Activated CD8-positive, alpha-beta memory T cell treated with anti-CD3 and anti-CD28 coated beads, Interleukin-2, amount 50 U/mL, for 24 hours (primary cell): ENCODE measurements around the gene INTS15.
"Not testable (repeated sequence)": the region's sequence is repeated elsewhere in the genome, so short reads cannot be mapped to it uniquely, and the experiment has no call there.

Experiments
- DNase-seq: peaks from one replicate; pipeline ENCODE4 v3.0.0-alpha.2; 2020; ENCODE audit errors: extremely low read depth

INTS15 gene

DNA sequence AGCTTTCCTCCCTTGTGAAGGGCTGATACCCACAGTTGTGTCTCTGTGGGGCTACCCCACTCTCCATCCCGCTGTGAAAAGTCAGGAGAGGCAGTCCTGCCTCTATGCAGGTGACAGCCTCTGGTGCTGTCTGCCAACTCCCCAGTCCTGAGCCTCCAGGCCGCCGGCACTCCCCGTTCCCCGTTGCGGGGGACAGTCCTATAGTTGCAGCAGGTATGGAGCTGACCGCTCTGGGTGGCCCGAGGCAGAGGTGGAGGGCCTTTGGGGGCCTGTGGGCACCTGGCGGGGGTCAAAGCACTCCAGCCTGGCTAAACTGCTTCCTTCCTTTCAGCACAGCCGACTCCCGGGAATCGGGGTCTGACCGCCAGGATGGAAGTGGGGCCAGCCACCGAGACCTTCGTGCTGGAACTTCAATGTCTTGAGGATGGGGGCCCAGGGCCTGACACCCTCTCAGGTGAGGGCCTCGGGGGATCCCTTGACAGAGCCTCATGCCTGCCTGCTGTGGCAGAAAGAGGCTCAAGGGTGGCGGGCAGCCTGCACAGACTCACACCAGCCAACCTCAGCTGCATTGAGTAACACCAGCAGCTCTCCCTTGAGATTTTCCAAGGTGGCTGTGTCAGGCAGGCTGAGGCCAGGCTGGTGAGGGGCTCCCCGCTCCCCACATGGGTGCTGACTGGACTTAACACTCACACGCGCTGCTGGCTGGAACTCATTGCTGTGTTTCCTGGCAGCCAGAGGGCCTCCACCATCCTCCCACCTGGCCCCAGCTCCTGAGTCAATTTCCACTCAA, 27.2 kb downstream of the INTS15 start:
- no peak for DNase-seq

DNA sequence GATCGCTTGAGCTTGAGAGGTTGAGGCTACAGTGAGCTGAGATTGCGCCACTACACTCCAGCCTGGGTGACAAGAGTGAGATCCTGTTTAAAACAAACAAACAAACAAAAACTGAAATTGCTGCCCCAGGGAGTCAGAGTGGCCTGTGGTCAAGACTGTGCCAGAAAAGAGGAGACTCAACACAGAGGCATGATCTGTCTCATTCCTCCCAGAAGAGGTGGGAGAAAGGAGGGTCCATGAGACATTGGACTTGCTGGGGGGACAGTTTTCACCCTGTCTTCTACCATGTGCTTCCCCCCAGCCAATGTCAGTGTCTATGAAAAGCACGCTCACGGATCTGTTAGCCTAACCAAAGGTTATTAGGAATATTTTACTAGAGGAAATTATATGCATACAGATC, 28.8 kb downstream of the INTS15 start:
- DNase-seq, result no peak

DNA sequence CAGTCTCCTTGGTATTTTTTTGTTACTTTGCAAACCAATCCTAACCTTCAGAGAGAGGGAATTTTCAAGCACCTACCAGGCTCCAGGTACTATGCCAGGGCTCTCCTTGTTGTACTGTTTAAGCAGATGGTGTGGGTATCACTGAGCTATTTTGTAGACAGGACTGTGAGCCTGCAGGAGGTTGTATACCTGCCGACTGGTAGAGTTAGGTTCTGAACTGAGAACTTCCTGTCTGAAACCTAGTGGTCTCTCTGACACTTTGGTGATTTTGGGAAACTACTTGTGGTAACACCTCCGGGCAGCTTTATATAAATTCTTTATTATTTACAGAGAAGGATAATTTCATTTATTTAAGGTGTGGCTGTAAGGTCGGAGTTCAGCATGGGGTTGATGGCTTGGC, 30.1 kb downstream of the INTS15 start:
- DNase-seq, result no peak

DNA sequence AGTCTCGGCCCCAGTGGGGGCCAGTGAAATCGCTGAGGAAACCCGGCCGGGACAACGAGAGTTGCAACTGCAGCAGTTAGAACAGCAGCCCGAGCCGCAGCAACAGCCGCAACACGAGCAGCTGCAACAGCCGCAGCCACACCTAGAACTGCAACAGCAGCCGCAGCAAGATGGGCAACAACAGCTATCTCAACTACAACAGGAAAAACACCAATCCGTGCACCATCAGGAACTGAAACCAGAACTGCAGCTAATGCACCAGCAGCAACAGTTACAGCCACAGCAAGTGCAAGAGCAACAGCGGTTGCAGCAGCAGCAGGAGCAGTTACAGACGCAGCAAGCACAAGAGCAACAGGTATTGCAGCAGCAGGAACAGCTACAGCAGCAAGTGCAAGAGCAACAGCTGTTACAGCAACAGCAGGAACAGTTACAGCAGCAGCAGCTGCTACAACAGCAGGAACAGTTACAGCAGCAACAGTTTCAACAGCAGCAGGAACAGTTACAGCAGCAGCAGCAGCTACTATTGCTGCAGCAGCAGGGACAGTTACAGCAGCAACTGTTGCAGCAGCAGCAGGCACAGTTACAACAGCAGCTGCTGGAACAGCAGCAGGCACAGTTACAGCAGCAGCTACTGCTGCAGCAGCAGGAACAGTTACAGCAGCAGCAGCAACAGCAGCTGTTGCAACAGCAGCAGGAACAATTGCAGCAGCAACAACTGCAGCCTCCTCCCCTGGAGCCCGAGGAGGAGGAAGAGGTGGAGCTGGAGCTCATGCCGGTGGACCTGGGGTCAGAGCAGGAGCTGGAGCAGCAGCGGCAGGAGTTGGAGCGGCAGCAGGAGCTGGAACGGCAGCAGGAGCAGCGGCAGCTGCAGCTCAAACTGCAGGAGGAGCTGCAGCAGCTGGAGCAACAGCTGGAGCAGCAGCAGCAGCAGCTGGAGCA, 31.6 kb downstream of the INTS15 start:
- DNase-seq, result no peak

DNA sequence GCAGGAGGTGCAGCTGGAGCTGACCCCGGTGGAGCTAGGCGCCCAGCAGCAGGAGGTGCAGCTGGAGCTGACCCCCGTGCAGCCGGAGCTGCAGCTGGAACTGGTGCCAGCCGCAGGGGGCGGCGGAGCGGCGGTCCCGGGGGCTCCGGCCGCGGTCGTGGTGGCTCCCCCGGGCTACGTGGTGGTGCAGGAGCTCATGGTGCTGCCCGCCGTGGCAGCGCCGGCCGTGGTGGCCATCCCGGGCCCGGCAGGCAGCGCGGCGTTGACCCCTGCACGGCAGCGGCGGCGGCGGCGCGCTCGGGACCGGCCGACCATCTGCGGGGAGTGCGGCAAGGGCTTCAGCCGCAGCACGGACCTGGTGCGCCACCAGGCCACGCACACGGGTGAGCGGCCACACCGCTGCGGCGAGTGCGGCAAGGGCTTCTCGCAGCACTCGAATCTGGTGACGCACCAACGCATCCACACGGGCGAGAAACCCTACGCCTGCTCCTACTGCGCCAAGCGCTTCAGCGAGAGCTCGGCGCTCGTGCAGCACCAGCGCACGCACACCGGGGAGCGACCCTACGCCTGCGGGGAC, 32.4 kb downstream of the INTS15 start:
- DNase-seq, result no peak

DNA sequence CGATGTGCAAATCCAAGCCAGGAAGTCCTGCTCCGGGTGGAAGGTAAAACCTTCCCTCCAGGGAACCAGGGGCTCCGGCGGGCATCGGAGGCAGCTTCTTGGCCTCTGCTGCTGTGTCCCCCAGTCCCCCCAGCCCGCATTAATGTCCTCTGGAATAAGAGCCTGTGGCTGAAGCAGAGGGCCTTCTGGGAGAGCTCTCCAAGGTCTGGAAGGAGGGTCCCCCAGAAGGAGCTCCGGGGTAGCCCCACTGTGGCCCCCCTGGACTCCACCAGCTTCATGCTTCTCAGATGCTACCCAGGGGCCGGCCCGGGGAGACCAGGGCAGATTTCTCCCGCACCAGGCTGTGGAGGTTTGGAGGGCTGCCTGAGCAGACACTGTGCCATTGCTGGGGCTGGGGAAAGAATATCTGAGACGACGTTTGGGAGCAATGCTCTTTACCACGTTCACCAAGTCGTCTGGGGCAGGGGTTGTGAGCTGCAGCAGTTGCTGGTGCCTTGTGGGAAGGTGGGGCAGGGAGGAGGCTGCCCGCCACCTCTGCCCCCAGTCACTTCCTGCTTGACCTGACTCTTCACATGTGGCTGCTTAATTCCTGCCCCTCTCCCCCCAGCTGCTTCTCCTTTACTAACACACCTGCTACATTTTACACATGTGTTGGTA, 33.9 kb downstream of the INTS15 start:
- DNase-seq, result no peak

DNA sequence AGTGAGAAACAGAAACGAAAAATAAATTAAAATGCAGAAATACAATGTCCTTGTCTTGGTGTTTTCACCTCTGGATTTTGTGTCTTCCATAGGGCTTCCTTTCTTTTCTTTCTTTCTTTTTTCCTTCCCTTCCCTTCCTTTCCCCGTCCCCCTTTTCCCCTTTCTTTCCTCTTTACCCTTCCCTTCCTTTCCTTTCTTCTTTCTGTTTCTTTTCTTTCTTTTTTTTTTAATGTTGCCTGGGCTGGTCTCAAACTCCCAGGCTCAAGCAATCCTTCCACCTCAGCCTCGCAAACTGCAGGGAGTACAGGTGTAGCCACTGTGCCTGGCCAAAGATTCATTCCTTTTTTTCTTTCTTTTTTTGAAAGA, 34.4 kb downstream of the INTS15 start:
- no peak for DNase-seq

DNA sequence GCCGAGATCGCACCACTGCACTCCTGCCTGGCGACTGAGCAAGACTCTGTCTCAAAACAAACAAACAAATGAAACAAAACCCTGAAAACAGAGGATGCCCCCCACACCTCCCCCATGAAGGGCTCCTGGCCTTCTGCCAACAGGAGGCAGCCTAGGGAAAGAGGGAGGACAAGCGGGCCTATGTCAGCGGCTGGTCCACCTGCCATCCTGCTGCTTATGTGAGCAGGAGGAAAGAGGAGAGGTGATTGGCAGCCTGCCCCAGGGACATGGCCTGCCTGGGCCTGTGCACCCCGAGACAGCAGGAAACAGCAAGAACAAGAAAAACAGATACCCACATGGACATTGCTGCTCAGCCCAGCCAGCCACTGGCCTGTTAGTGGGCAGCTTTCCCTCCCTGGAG, 38.2 kb downstream of the INTS15 start:
- no peak for DNase-seq

DNA sequence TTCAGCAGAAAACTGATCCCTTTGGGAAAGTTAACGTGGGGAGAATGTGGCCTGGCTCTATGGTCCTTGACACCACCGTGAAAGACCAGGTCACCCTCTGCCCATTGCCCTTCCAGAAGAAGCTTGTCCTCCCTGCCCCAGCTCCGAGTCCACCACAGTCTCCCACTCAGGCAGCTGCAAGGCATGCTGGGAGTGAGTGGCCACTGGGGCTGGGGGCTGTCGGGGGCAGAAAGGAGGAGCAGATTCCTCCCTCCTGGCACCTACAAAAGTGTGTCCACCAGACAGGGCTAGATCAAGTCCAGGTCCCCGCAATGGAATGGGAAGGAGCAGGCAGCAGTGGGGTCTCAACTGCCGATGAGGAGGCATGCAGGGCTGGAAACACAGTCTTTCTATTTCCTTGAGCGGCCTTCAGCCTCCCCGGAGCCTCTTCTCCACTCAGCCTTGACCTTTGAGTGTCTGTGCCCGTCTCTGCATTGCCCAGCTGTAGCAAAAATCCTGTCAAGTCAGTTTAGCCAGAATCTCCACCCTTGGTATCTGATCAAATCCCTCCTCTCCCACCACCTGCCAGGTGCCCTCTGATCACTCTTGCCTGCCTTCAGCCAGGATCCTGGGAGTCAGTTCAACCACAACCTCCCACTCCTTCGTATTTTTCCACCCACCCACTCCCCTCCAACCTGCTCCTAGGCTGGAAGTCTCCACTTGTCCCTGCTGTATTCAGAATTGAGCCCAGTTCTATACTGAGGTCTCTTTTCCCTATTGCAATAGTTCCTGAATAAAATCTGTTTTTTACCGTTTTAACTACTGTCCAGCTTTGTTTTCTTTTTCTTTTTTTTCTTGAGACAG, 40.4 kb downstream of the INTS15 start:
- no peak for DNase-seq

DNA sequence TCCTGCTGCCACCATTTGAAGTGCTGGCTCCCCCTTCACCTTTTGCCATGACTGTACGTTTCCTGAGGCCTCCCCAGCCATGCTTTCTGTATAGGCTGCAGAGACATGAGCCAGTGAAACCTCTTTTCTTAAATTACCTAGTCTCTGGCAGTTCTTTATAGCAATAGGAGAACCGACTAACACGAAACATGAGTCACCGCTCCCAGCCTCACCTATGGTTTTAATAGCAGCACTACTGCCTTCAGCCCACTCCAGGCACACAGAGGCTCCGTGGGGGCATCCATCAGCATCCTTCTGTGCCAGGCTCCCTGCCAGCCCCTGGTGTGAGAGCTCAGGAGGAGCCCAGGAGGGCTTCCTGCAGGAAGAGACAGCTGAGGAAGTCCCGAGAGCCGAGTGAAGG, 41.8 kb downstream of the INTS15 start:
- no peak for DNase-seq

DNA sequence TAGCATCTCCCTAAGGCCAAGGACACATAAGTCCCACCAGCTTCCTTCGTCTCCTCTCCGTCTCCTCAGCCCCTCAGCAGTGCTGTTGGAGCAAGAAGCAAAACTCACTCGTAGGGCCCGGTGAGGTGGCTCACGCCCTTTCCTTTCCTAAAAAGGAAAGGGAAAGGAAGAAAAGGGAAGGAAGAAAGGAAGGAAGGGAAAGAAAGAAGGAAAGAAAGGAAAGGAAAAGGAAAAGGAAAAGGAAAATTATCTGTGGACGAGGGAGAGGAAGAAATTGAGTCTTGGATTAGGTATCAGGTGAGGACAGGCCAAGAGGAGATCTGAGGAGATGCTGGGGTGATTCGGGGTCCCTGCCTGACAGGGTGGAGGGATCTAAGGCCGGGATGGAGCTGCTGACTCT, 44.2 kb downstream of the INTS15 start:
- no peak for DNase-seq

DNA sequence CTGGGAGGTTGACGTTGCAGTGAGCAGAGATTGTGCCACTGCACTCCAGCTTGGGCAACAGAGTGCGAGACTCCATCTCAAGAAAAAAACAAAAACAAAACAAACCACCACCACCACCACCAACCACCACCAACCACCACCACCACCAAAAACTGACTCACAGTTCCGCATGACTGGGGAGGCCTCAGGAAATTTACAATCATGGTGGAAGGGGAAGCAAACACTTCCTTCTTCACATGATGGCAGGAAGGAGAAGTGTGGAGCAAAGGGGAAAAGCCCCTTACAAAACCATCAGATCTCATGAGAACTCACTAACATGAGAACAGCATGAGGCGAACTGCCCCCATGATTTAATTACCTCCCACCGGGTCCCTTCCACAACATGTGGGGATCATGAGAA, 45.1 kb downstream of the INTS15 start:
- DNase-seq, result not testable (repeated sequence)

DNA sequence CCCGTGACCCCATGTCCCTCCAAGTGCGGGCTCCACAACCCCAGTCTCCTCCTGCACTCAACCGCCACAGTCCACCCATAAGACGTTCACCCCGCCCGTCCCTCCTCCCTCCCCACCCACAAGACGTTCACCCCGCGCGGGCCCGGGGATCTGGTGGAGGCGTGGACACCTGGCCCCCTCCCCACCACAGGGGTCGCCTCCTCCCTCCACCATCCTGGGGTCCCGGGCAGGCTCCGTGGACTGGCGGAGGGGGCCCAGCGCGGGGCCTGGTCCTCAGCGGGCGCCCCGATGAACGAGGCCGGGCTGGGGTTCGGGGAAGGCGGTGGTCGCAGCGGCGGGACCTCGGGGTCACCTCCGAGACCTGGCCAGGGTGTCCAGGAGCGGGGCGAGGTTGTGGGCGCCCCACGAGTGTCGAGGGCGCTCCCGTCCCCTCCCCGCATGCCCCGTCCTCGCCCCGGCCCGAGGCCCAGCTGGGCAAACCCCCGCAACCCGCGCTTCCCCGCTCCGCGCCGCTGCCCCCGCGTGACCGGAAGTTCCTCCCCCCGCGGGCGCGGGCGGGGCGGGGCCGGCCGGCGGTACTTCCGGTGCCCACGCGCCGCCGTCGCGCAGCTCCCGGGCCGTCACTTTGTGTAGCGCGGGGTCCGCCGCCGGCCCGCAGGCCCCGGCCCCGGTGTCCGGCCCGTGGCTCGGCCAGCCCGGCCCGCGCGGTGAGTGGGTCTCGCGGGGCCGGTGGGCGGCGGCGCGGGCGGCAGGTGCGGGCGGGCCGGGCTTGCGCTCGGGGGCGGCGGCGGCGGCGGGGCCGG, 47.1 kb downstream of the INTS15 start, which contains the start of gene ZNF316:
ZNF316 (plus strand) TSS at position 578 of the 803 bp plus-strand sequence. CDS start 5,092 bp downstream, outside the sequence.
- no peak for DNase-seq

DNA sequence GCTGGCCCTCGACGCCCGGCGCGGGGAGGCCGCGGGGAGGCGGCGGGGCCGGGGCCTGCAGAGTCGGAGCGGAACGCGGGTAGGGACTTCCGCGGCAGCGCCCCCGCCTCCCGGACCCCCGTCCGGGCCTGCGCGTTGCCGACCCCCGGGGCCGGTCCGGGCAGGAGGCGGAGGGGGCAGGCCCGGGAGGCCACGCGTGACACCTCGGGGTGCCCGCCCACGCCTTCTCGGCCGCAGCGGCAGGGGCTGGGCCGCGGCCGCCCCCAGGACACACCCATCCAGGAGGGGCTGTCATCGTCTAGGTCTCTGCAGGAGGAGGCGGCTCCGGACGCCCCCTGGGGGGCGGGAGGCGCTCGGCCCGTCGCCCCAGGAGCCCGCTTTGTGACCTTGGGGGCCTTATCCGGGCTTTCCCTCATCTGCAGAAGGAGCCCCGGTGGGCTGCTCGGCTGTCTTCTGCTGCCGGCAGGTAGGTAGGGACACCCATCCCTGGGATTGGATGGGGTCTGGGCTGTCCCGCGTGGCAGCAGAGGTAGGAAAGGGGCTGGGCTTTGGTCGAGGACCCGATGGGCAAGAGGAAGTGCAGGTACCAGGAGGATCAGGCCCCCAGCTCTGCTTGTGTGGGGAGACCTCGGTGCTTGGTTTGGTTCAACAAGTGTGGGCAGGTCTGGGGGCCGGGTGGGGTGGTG, 47.9 kb downstream of the INTS15 start:
- DNase-seq, result no peak

DNA sequence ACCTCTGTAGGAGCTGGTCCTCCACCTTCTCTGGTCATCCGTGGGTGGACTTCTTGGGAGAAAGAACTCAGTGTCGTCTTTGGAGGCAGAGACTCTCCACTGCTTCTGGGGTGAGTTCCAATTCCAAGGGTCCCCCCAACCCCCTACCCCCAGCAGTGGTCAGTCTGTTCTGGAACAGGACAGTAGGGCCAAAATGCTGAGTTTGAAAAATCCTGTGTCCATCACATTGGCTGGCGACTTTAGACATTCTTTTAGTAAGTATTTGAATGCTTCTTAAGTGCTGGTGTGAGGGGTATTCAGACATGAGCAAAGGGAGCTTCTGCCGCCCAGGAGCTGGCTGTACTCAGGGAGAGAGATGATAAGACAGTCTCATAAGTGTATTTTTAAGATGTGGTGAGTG, 49.2 kb downstream of the INTS15 start:
- DNase-seq, result no peak

DNA sequence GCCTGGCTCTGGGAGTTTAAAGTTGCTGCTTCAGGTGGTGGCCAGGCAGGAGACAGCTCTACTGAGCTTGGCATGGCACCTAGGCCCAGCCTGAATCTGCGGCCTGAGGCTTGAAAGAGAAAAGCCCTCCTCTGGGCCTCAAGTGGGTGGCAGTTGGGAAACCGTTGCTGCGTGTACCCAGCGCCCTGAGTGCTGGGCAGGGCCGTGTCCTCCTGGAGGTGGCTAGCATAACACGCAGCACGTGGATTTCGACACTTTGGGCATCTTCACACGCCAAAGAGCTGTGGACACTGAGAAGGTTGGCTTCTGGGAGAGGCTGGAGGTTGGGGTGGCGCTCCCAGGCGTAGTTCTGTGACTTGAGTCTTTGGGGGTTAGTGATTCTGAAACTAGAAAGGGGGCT, 49.8 kb downstream of the INTS15 start:
- DNase-seq, result no peak

DNA sequence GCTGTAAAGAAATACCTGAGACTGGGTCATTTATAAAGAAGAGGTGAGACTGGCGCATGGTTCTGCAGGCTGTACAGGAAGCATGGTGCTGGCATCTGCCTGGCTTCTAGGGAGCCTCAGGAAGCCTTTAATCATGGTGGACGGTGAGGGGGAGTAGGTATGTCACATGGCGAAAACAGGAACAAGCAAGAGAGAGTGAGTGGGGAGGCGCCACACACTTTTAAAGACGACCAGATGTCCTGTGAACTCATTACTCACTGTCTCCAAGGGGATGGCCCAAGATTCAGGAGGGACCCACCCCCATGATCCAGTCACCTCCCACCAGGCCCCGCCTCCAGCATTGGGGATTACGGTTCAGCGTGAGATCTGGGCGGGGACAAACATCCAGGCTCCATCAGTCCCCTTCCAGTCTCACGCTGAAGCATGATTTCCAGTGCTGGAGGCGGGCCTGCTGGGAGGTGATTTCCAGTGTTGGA, 50.5 kb downstream of the INTS15 start:
- no peak for DNase-seq

DNA sequence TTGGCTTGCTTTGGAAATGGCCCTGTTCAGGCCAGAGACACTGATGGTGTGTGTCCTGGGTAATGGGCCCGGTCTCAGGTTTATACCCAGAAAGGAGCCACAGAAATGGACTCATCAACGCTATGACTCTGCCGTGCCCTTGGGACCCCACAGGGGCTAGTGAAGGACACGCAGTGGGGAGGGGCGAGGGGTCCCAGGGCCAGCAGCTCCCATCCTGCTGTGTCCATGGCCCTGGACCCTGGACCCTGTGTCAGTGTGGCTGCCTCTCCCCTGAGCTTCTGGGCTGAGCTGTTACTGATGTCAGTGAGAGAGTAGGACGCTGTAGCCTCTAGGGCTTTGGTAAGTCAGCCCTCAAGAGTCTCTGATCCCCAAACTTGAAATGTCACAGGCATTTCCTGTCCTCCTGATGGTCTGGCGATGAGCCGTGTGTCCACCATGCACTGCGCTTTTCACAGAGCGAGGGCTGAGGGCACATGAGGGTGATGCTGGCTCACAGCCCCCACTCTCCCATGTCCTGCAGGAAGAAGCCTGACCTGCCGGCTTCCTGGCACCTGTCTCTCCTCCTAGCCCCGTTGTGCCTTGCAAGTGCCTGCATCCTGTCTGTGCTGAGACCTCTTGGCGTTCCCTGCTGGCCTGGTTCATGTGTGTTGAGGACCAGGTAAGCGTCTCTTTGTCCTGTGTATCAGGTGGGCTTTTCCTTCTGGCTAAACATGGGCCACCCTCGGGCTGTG, 51.6 kb downstream of the INTS15 start:
- no peak for DNase-seq
